ENCODE results near the gene YJU2. TPM values are rescaled to one million over a fixed set of nuclear protein-coding genes. Genes with fewer than 3 reads are reported as not detected.

YJU2 gene
- total and polyA plus RNA-seq, 2 of the 8 experiments (the other 6 are each of a cell fraction or from before 2014, with no cell fraction given), result 26.8 to 27.7 TPM

DNA sequence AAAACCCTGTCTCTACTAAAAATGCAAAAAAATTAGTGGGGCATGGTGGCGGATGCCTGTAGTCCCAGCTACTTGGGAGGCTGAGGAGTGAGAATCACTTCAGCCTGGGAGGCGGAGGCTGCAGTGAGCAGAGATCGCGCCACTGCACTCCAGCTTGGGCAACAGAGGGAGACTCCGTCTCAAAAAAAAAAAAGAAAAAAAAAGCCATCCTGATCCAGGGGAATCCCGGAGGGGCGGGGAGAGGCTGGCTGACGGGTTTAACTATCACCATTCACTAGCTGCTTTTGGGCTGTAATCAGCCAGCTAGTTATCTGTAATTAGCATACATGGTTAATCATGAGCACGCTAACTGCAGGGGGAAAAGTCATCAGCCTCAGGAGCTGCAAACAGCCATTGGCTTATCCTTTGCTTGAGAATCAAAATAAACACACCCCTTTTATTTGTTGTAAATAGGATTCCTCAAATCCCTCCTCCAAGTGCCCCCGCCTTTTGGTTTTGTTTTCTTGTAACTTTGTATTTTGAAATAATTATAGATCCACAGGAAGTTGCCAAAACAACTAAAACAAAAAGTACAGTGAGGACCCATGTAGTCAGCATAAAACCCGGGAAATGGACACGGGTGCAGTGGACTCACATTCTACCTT is 67.1 kb downstream of the YJU2 start:
- FAIRE-seq (no peak), DNase-seq (ENCODE audit: low read depth in 1 of 2, low spot score in 2 of 2) (no peak)
- Histone ChIP-seq H3K79me2 (ENCODE audit: control insufficient read depth in 1 of 2, insufficient read depth in 2 of 2, low read length in 2 of 2) (no peaks in the 10 kb centered on the region), H4K5ac (ENCODE audit: insufficient read length, low read depth, low read length) (no peak overlapping the region), H3K18ac (ENCODE audit: extremely low read depth, low read length) (no peak overlapping the region), H4K91ac (replicated peaks; ENCODE audit: insufficient read length, low read length) (no peak overlapping the region), H3K36me3 (ENCODE audit: control insufficient read depth in 2 of 4, insufficient read depth in 4 of 4, low read length in 3 of 4) (peaks cover 5 to 42% (median 26%) of the 10 kb centered on the region in 4 experiments), H4K20me1 (replicated peaks in 1 of 2; ENCODE audit: control insufficient read depth in 1 of 2, insufficient read depth in 2 of 2, low read length in 2 of 2) (peaks cover 0 to 1% of the 10 kb centered on the region in 2 experiments), H3K27me3 (replicated peaks in 1 of 4; ENCODE audit: control insufficient read depth in 3 of 4, extremely low read depth in 1 of 4, insufficient read depth in 3 of 4, low read length in 3 of 4) (no peaks in the 10 kb centered on the region), H2AFZ (ENCODE audit: low read length) (no peak overlapping the region), H2BK15ac (ENCODE audit: low read length) (no peak overlapping the region), H3K56ac (replicated peaks; ENCODE audit: insufficient read length, low read depth, low read length) (no peak overlapping the region), H3K4me2 (ENCODE audit: insufficient read depth in 1 of 2, low read depth in 2 of 2, low read length in 2 of 2) (no peak overlapping the region), H3K4ac (replicated peaks; ENCODE audit: insufficient read length, low read depth, low read length) (no peak overlapping the region), H3K4me1 (replicated peaks in 1 of 4; ENCODE audit: control insufficient read depth in 3 of 4, insufficient read depth in 4 of 4, low read length in 3 of 4) (no peaks in the 10 kb centered on the region), H3K79me1 (ENCODE audit: low read depth, low read length) (no peaks in the 10 kb centered on the region; the same call in 1 of the 2 replicates), H2BK12ac (ENCODE audit: low read depth, low read length) (no peak overlapping the region), H2BK5ac (ENCODE audit: low read depth, low read length) (no peak overlapping the region), H3K4me3 (ENCODE audit: extremely low read depth in 1 of 4, insufficient read depth in 2 of 4, low read depth in 3 of 4, low read length in 4 of 4) (no peak overlapping the region), H4K8ac (ENCODE audit: extremely low read depth, insufficient read depth, low read length) (no peak overlapping the region), H2AK5ac (ENCODE audit: low read depth, low read length) (no peak overlapping the region), H3K14ac (ENCODE audit: insufficient read length) (no peak overlapping the region), H3K23ac (ENCODE audit: insufficient read length) (no peak overlapping the region), H3K23me2 (ENCODE audit: low read depth, low read length) (no peaks in the 10 kb centered on the region), H3K9ac (replicated peaks in 1 of 4; ENCODE audit: extremely low read depth in 1 of 4, low read depth in 3 of 4, low read length in 3 of 4) (no peak overlapping the region), H2BK120ac (replicated peaks; ENCODE audit: low read depth, low read length) (no peak overlapping the region), H2BK20ac (ENCODE audit: low read length) (no peak overlapping the region), H3K9me3 (ENCODE audit: insufficient read depth in 2 of 2, low read depth in 1 of 2, low read length in 1 of 2) (peaks cover 0 to 1% of the 10 kb centered on the region in 2 experiments; a peak in 2 of 4 replicates), H3K27ac (ENCODE audit: low read depth, low read length) (no peak overlapping the region)
- TF ChIP-seq HDAC2 (IDR thresholded peaks at IDR 0.05; ENCODE audit: borderline replicate concordance in 1 of 2, low read depth in 2 of 2, low read length in 2 of 2) (no peak), SIN3A (conservative IDR thresholded peaks at IDR 0.05 in 1 of 2, IDR thresholded peaks at IDR 0.05 in 1 of 2; ENCODE audit: low read depth in 1 of 2, low read length in 2 of 2) (no peak), SRF (IDR thresholded peaks at IDR 0.05; ENCODE audit: low read depth, low read length) (no peak), KDM4A (IDR thresholded peaks at IDR 0.05; ENCODE audit: low read depth, low read length, severe bottlenecking) (no peak), RFX5 (IDR thresholded peaks at IDR 0.05; ENCODE audit: borderline replicate concordance, low read depth, low read length) (no peak), RNF2 (IDR thresholded peaks at IDR 0.05; ENCODE audit: borderline replicate concordance, low read depth, low read length, missing control alignments, poor library complexity, severe bottlenecking) (no peak)
- ChIA-PET CTCF (ENCODE audit: partially characterized antibody) (interaction anchor here (0.9 kb wide), 1 partner anchor 8 kb away, joined by 4 read pairs; no protein-coding TSS in a partner anchor), POLR2A (ENCODE audit: partially characterized antibody) (interaction anchor here (0.7 to 12.2 kb wide), 3 partner anchors 8 to 47 kb away, joined by 3 to 86 read pairs (median 4); no protein-coding TSS in a partner anchor)
- WGBS, 2 experiments (ENCODE audit: extremely low coverage in 1 of 2, insufficient coverage in 1 of 2, insufficient read length in 1 of 2, insufficient replicate concordance in 2 of 2, low coverage in 1 of 2, low lambda C conversion rate in 2 of 2, missing lambda C conversion rate in 1 of 2), result 86% methylated on average over 9 of the region's 12 CpGs; no CpG with 5 or more reads in 1 of the 2 experiments
